ENCODE results near the gene ZFPM1. TPM values are rescaled to one million over a fixed set of nuclear protein-coding genes. Genes with fewer than 3 reads are reported as not detected.

The ZFPM1 gene
- total RNA-seq, 1 experiment from 2014 or later = 14.6 TPM

- no peak for TF ChIP-seq MAX (IDR thresholded peaks at IDR 0.05)
- no peak for TF ChIP-seq FOSL1 (IDR thresholded peaks at IDR 0.05; ENCODE audit: low read depth)
- TF ChIP-seq ZNF274 (IDR thresholded peaks at IDR 0.05; ENCODE audit: low read depth, low read length) = no peak
These were observed 86.2 kb downstream of the ZFPM1 start (continued) for GRCh38 chr16:88539261-88539651.

- RAD21 ChIA-PET (ENCODE audit: low non-redundant PET in 1 of 2, low total read pairs in 2 of 2, uncharacterized antibody in 2 of 2, unreplicated experiment in 2 of 2) = no interaction called here
- no peaks in the 10 kb centered on the region for H3K27me3 ChIP-seq (ENCODE audit: insufficient read depth, low read length)
- peaks cover 21% of the 10 kb centered on the region in 2 experiments; a peak in 3 of 4 replicates for H3K9me3 ChIP-seq (ENCODE audit: control insufficient read depth in 1 of 2, insufficient read depth in 1 of 2, low read depth in 1 of 2, low read length in 2 of 2)
- no peak overlapping the region for H3K4me2 ChIP-seq (ENCODE audit: low read length)
- H3K4me3 ChIP-seq (replicated peaks in 1 of 2; ENCODE audit: low read depth in 1 of 2, low read length in 2 of 2) = no peak overlapping the region
- H4K20me1 ChIP-seq (ENCODE audit: insufficient read depth) = no peaks in the 10 kb centered on the region
- H3K9ac ChIP-seq (ENCODE audit: low read length) = no peak overlapping the region
- POLR2A ChIA-PET = no interaction called here
- H3K4me1 ChIP-seq (ENCODE audit: control insufficient read depth in 1 of 2, insufficient read depth in 2 of 2, low read length in 2 of 2) = peaks cover 8 to 10% of the 10 kb centered on the region in 2 experiments
- no TSS peak for BruUV-seq (replicated peaks)
- TF ChIP-seq ATF3 (IDR thresholded peaks at IDR 0.05) (no peak), MAX (IDR thresholded peaks at IDR 0.05) (no peak), FOSL1 (IDR thresholded peaks at IDR 0.05; ENCODE audit: low read depth) (no peak), SIN3A (IDR thresholded peaks at IDR 0.05; ENCODE audit: low read depth) (no peak), YY1 (IDR thresholded peaks at IDR 0.05; ENCODE audit: extremely low read depth, insufficient replicate concordance, low read depth, low read length) (no peak), POLR2A (IDR thresholded peaks at IDR 0.05; ENCODE audit: borderline replicate concordance, extremely low read depth, insufficient read depth, insufficient read length) (no peak), EZH2 (IDR thresholded peaks at IDR 0.05) (no peak)
- H3K27ac ChIP-seq (ENCODE audit: low read depth, low read length) = no peak overlapping the region; the same call in 1 of the 2 replicates
- CTCF ChIA-PET = interaction anchor here (1.1 kb wide), 1 partner anchor 19 kb away, joined by 3 read pairs; no protein-coding TSS in a partner anchor
- no peaks in the 10 kb centered on the region for H3K9me2 ChIP-seq (ENCODE audit: insufficient read depth)
- ATAC-seq (no peak), DNase-seq (ENCODE audit: low read depth, low spot score) (no peak)
- intact Hi-C loops (cut with micrococcal nuclease) = no loop called here
- H3K36me3 ChIP-seq (ENCODE audit: control insufficient read depth in 1 of 2, insufficient read depth in 2 of 2, low read length in 2 of 2) = no peaks in the 10 kb centered on the region; a peak in 1 of 4 replicates
- no peak overlapping the region for H2AFZ ChIP-seq (ENCODE audit: low read depth, low read length, poor library complexity, severe bottlenecking)
- peaks cover 9% of the 10 kb centered on the region; the same call in 1 of the 2 replicates for H3K79me2 ChIP-seq (ENCODE audit: insufficient read depth, low read length)
These were observed 86.7 kb downstream of the ZFPM1 start for GRCh38 chr16:88539652-88540345.

All from HCT116 (cell line).